ENCODE data around the gene CPNE5. TPM values are rescaled to one million over a fixed set of nuclear protein-coding genes. Genes with fewer than 3 reads are reported as not detected.

Gene CPNE5
- total RNA-seq, 1 donor from 2014 or later, result 59.1 TPM

- Mint-ChIP-seq H3K36me3 (ENCODE audit: low read depth) (peaks cover 14% of the 10 kb centered on the region), H3K4me3 (peak overlapping the region; percentile 90), H3K9me3 (no peaks in the 10 kb centered on the region), H3K4me1 (peaks cover 77% of the 10 kb centered on the region), H3K27ac (peak overlapping the region; percentile 97), H3K27me3 (no peaks in the 10 kb centered on the region)
- intact Hi-C loops (cut with micrococcal nuclease), result loop anchor here (2.0 to 5.0 kb wide), 2 partner anchors 16 to 315 kb away; partner anchors contain the start of genes KCTD20 and PXT1
- DNase-seq (no peak), ATAC-seq (ENCODE audit: low read depth) (peak; percentile 33)
- CTCF ChIA-PET, result interaction anchor here (0.5 to 7.1 kb wide), 5 partner anchors 34 to 140 kb away, joined by 3 to 121 read pairs (median 17); partner anchors contain the start of gene CDKN1A
- no peak for TF ChIP-seq CTCF (IDR thresholded peaks at IDR 0.05)
- POLR2A ChIA-PET, result interaction anchor here (0.8 to 9.9 kb wide), 8 partner anchors 17 to 163 kb away, joined by 3 to 226 read pairs (median 4); partner anchors contain the start of genes CDKN1A and SRSF3
Measured at GRCh38 chr6:36757206-36757605, 82.0 kb downstream of the CPNE5 start.

GRCh38 chr6:36756786-36757185 lies 82.5 kb downstream of the CPNE5 start:
- DNase-seq (no peak), ATAC-seq (ENCODE audit: low read depth) (no peak)
- Mint-ChIP-seq H3K27me3 (no peaks in the 10 kb centered on the region), H3K36me3 (ENCODE audit: low read depth) (peaks cover 16% of the 10 kb centered on the region), H3K4me1 (peaks cover 81% of the 10 kb centered on the region), H3K9me3 (no peaks in the 10 kb centered on the region), H3K27ac (peak overlapping the region; percentile 97), H3K4me3 (peak overlapping the region; percentile 90)
- ChIA-PET CTCF (interaction anchor here (0.5 to 7.1 kb wide), 4 partner anchors 33 to 140 kb away, joined by 3 to 121 read pairs (median 24); no protein-coding TSS in a partner anchor), POLR2A (interaction anchor here (0.8 to 9.9 kb wide), 7 partner anchors 16 to 294 kb away, joined by 3 to 226 read pairs (median 4); partner anchors contain the start of gene CDKN1A)
- TF ChIP-seq CTCF (IDR thresholded peaks at IDR 0.05), result no peak
- intact Hi-C loops (cut with micrococcal nuclease), result loop anchor here (2.0 to 5.0 kb wide), 2 partner anchors 16 to 314 kb away; partner anchors contain the start of genes KCTD20 and PXT1

GRCh38 chr6:36755435-36756348 lies 83.6 kb downstream of the CPNE5 start:
- ChIA-PET POLR2A (interaction anchor here (0.5 to 9.9 kb wide), 25 partner anchors 9 to 598 kb away, joined by 3 to 226 read pairs (median 4); partner anchors contain the start of genes CDKN1A, FGD2 and KCTD20), CTCF (interaction anchor here (0.9 to 7.1 kb wide), 7 partner anchors 11 to 139 kb away, joined by 3 to 121 read pairs (median 8); partner anchors contain the start of gene CDKN1A)
- Mint-ChIP-seq H3K9me3 (no peaks in the 10 kb centered on the region), H3K4me1 (peaks cover 92% of the 10 kb centered on the region), H3K4me3 (peak overlapping the region; percentile 90), H3K27ac (peak overlapping the region; percentile 97), H3K36me3 (ENCODE audit: low read depth) (peaks cover 24% of the 10 kb centered on the region), H3K27me3 (no peaks in the 10 kb centered on the region)
- DNase-seq, result peak; percentile 51
- peak; percentile 60 for ATAC-seq (ENCODE audit: low read depth)
- no peak for TF ChIP-seq CTCF (IDR thresholded peaks at IDR 0.05)
- intact Hi-C loops (cut with micrococcal nuclease), result loop anchor here (1.0 to 5.0 kb wide), 3 partner anchors 15 to 313 kb away; partner anchors contain the start of genes KCTD20 and PXT1

- DNase-seq (no peak), ATAC-seq (ENCODE audit: low read depth) (no peak)
- H3K36me3 Mint-ChIP-seq (ENCODE audit: low read depth), result peaks cover 32% of the 10 kb centered on the region
- ChIA-PET CTCF (interaction anchor here (0.9 to 7.1 kb wide), 8 partner anchors 11 to 138 kb away, joined by 3 to 121 read pairs (median 6); partner anchors contain the start of gene CDKN1A), POLR2A (interaction anchor here (0.6 to 9.9 kb wide), 21 partner anchors 9 to 599 kb away, joined by 3 to 226 read pairs (median 4); partner anchors contain the start of genes CDKN1A, FGD2, KCTD20 and SRSF3)
- intact Hi-C loops (cut with micrococcal nuclease), result loop anchor here (1.0 to 5.0 kb wide), 2 partner anchors 28 to 313 kb away; partner anchors contain the start of genes KCTD20 and PXT1
- no peak for TF ChIP-seq CTCF (IDR thresholded peaks at IDR 0.05)
- no peaks in the 10 kb centered on the region for H3K27me3 Mint-ChIP-seq
- peaks cover 98% of the 10 kb centered on the region for H3K4me1 Mint-ChIP-seq
- peak overlapping the region; percentile 90 for H3K4me3 Mint-ChIP-seq
- peak overlapping the region; percentile 97 for H3K27ac Mint-ChIP-seq
- H3K9me3 Mint-ChIP-seq, result no peaks in the 10 kb centered on the region
Measured at GRCh38 chr6:36754582-36755434, 84.4 kb downstream of the CPNE5 start.

Data from activated B cell treated with CpG ODN at 0.5 μM for 24 hours (primary cell).